ENCODE data around the gene NEIL3.

DNA sequence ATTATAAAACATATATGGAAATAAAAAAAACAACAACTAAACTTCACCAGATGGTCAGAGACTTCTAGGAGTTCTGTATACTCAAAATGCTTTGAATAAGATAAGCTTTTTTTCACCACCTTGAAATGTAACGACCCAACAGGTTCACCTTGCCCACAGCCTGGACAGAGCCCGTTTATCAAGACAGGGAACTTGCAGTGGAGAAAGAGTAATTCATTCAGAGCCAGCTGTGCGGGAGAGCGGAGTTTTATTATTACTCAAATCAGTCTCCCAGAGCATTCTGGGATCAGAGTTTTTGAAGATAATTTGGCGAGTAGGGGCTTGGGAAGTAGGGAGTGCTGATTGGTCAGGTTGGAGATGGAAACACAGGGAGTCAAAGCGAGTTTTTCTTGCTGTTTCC lies 94.1 kb downstream of the NEIL3 start:
- TF ChIP-seq, protein P1, sequence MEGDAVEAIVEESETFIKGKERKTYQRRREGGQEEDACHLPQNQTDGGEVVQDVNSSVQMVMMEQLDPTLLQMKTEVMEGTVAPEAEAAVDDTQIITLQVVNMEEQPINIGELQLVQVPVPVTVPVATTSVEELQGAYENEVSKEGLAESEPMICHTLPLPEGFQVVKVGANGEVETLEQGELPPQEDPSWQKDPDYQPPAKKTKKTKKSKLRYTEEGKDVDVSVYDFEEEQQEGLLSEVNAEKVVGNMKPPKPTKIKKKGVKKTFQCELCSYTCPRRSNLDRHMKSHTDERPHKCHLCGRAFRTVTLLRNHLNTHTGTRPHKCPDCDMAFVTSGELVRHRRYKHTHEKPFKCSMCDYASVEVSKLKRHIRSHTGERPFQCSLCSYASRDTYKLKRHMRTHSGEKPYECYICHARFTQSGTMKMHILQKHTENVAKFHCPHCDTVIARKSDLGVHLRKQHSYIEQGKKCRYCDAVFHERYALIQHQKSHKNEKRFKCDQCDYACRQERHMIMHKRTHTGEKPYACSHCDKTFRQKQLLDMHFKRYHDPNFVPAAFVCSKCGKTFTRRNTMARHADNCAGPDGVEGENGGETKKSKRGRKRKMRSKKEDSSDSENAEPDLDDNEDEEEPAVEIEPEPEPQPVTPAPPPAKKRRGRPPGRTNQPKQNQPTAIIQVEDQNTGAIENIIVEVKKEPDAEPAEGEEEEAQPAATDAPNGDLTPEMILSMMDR (IDR thresholded peaks at IDR 0.05) = no peak
- TF ChIP-seq POLR2A (IDR thresholded peaks at IDR 0.05) = no peak

Data from testis (tissue), 2 donors.